DMS53 treated with DMSO at 0.1 percent for 48 hours (cell line): ENCODE results near the gene CC2D1A.

Experiments
- DNase-seq: peaks from one replicate; lab custom pipeline; 2025; ENCODE audit not compliant: unreplicated experiment; lab: John Stamatoyannopoulos, UW

CC2D1A gene

DNA sequence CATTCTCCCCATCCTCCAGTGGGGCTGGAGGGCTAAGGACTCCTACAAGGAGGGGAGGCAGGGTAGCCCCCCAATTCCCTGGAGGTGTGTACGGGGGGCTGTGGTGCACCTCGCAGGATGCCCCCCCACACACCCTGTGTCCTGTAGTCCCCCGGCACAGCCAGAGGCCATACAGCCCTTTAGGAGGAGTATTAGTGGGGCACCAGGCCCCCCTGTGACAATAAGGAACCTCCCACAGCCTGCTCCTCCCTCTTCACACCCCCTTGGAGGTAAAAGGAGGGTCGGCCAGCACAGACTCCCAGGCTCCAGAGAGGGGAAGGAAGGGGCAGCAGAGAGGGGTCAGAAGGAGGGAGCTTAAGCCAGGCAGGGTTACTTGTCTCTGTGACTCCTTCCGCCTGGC, 29.2 kb upstream of the CC2D1A start, which contains the start of gene NANOS3:
TSS of gene NANOS3 (plus strand) at position 301 of the 400 bp plus-strand sequence. CDS start 115 bp downstream, outside the sequence.
- no peak for DNase-seq

DNA sequence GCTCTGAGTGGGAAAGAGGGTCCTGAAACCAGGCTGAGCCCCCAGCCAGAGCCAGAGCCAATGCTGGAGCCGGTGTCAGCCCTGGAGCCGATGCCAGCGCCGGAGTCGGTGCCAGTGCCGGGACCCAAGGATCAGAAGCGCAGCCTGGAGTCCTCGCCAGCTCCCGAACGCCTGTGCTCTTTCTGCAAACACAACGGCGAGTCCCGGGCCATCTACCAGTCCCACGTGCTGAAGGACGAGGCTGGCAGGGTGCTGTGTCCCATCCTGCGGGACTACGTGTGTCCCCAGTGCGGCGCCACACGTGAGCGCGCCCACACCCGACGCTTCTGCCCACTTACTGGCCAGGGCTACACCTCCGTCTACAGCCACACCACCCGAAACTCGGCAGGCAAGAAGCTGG, 28.7 kb upstream of the CC2D1A start:
- no peak for DNase-seq

DNA sequence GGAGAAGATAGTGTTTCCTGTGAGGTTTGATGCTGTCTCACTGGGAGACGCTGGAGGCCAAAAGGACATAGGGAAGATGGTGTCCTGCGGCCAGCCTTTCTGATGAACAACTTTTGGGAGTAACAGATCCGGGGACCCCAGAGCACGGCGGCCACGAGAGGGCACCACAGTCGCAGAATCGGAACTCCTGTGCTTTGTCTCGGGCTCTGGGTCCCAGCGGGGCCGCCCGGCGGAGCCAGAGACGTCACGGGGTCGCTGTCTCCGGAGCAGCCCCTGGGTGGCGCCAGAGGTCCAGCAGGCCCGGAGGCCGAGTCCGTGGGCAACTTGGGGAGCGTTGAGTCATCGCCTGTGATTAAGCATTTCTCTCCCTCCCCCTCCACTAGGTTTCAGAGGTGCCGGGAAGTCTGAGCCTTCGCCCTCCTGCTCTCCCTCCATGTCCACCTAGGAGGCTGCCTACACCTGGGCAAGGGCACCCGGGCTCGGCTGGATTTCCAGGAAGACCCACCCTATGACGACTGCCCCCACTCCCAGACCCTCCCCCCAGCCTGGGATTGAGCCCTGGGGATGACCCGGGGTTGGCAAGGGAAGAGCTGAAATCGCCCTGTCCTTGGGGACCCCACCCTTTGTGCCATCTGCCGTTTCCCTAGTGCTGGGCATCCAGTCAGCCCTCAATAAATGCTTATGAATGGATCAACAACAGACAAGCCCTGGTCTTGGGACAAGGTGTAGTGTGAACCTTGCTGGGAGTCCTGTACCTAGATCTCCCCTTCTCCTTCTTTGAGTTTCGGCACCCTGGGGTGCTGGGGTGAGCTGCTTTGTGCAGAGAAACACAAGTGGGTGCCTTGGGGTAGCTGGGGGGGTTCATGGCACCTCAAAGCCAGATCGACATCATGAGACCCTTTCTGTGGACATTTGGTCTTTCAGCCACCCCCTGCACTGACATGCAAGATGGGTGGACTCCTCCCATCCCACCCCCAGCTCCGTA, 25.6 kb upstream of the CC2D1A start:
- DNase-seq, result peak; percentile 90

DNA sequence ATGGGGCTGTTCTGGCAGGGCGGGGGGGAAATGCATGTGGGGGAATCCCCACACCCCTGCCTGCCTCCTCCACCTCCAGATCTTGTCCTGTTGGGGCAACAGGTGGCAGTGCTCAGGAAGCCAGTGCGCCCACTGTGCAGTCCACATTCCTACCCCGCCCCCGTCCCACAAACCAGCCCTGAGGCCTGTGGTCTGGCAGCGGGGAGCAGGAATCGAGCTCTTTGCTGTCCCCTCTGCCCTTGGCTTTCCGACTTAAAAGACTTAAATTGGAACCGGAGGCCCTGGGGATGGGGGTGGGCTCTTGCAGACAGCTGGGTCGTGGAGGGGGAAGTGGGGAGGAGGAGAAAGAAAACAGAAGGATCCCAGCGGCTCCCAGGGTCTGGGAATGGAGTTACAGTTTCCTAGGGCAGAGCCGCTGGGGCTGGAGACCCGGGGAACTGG, 24.7 kb upstream of the CC2D1A start:
- no peak for DNase-seq

DNA sequence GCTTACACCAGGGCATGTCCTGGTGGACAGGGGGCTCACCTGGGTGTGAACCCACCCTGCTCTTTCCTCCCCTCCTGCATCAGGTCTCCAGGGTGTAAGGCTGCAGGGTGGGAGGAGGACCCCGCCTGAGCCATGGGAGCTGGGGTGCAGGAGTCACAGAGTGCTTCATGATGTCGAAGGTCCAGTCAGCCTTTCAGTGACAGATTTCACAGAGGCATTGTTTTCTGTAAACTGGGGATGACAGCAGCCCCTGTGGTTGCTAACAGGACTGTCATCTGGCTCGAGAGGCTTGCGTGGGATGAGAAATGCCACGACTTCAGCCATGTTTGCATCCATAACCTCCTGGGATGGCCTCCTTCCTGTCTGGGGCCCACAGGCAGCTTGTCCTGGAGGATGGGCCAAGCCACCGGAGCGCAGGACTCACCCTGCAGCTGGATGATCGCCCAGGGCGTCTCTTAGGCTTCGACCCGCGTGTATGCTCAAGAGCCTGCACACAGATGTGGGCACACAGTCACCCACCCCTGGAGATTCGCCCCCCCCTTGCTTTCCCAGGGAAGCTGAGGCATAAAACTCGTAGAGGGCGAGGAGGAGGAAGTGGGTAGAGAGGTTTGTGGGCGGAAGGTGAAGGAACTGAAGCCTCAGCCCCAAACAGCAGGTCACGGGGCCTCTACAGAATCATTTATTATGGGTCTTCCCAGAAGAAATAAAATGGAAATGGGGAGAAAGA, 24.1 kb upstream of the CC2D1A start:
- DNase-seq, result no peak

DNA sequence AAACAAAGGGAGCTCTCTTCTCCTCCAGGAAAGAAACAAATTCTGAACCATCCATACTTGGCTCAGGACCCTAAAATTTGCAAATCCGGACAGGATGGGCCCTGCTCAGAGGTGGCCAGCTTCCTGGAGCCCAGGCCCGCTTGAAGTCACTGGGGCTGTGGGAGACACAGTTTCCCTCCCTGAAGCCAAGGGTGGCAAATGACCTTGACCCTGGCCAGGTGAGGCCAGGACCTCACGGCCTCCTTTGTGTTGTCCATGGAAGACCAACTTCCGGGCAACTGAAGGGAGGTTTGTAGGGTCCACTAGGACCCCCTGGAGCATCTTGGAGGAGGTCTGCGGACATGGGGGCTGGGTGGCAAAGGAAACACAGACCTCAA, 23.6 kb upstream of the CC2D1A start:
- DNase-seq, result no peak

DNA sequence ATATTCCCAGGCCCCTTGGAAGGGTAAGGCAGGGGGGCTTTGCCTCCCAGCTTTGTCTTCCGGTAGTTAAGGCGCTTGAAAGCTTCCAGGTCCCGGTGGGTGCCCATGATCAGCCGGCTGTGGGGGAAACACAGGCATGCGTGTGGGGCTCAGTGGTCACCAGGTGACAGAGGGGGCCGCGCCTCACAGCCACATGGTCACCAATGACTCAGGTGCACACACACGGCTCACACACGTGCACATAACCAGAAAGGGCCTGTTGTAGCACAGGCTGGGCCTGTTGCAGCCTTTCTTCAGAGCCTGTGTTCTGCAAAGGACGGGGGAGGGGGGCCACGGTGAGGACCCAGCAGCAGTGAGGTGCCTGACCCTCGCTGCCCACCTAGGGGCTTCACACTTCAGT, 23.2 kb upstream of the CC2D1A start:
- DNase-seq, result no peak

DNA sequence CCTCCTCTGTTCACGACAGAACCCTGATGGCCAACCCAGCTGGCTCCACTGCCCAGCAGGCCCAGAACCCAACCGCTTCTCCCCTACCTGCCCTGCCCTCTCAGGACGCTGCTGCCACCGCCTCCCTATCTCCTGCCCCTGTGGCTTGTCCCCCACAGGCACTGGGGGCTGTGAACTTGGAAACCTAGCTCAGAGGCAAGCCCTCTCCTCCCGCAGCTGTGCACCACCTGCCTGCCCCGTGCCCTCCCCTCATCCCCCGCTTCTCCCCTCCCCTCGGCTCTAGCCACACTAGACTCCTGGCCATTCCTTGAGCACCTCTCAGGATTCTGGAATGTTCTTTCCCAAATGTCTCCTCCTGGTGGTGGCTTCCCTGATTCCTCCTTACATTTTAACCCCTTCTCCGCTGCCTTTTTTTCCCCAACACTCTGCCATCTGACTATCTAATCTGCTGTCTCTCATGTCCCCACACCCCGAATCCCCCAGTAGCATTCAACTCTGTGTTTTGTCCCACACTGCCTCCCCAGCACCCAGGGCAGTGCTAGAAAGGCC, 22.4 kb upstream of the CC2D1A start:
- no peak for DNase-seq

DNA sequence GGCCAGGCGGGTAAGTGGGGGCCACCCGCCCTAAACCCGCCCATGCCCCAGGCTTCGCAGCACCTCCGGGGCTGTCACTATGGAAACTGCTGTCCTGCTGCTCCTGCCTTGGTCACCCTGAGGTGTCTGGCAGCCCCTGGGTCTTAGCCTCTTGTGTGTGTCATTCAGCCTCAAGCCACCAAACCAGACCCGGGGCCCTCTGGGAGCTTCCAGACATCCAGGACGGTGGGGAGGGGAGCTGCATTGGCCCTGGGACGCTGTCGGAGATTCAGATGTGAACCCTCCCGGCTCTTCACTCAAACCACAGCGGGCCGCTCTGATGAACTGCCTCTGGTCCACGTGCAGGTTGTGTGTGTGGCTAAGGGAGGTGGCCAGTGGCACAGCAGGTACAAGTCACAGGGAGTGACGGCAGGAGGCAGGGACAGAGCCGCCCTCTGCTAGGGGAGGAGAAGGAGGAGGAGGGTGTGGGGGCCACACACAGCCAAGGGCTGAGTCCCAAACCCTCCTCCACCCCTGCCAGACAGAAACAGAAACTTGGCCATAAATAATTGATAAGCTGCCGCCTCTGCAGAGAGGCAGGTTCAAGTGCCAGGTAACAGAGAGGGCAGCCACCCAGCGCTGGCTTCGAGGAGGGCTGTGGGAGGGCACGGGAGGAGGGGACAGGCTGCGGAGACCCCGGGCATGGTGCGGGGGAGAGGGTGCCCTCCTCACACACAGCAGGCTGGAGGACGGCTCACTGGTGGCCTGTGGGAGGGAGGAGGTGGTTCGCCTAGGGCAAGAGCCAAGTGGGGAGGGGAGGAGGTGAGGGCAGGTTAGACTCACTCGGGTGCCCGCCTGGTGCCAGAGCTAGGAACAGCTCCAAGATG, 21.0 kb upstream of the CC2D1A start:
- DNase-seq, result no peak

DNA sequence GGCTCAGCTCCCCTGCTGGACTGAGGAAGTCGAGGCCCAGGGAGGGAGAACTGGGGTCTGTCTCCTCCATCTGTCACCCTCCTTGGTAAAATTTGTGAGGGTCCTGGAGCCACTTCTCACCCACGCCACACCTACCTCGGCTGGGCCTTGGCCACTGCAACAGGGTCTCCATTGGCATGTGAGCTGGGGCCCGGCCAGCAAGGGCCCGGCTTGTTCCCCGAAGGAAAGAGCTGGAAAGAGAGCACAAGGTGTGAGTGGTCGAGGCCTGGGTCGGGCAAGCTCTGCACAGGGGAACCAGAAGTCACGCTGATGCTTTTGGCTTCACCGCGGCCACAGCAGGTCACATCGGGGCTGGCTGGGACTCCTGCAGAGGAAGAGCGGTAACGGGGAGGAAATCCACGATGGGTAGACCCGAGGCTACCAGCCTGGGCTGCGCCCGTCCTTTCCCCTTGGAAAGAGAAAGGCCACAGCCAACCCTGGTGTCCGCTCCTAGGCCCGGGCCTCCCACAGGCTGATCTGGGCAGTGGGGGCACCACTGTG, 20.1 kb upstream of the CC2D1A start:
- no peak for DNase-seq

DNA sequence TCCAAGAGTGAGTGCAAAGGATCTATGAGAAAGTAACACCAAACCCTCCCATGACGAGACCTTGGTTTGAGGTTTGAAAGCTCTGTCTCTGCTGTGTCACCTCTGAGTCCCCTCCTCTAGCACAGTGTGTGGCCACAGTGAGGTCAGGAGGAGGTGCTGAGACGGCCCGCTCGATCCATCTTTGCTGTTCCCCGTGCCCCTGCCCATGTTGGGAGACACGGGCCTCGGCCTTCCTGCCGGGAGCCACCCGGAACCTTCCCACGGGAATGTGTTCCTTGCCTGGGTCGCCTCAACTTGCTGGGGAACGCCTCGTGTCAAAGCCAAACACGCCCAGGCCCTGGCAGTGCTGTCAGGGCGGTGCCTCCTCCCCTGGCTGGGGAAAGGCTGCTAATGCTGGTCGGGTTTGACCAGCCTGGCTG, 19.0 kb upstream of the CC2D1A start:
- DNase-seq, result no peak

DNA sequence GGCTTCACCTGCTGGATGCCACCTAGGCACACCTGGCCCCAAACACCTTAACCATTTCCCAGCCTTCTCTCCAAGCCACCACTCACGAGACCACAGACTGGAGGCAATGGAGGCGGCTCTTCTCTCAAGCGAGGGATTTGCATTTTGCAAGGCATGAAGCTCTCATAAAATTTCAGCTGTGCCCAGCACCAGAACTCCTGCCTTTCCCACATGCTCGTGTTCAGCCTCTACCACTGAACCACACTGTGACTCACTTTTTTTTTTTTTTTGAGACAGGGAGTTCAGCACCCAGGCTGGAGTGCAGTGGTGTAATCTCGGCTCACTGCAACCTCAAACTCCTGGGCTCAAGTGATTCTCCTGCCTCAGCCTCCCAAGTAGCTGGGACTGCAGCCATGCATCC, 18.5 kb upstream of the CC2D1A start:
- no peak for DNase-seq

DNA sequence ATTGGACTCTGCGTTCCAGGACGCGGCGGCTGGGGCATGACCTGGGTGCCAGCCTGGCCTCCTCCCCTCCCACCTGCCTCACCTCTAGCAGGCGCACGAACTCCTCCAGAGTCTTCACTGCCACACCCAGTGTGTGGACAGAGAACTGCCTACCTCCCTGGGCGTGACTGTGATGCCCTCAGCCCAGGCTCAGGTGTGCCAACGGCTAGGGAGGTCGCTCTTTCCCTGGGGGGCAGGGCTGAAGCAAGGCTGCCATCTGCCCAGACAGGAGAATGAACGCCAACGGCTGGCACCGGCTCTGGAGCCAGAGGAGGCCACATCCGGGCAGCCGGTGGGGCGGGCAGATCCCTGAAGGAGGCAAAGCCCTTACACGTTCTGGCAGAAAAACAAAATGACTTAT, 17.7 kb upstream of the CC2D1A start:
- no peak for DNase-seq

DNA sequence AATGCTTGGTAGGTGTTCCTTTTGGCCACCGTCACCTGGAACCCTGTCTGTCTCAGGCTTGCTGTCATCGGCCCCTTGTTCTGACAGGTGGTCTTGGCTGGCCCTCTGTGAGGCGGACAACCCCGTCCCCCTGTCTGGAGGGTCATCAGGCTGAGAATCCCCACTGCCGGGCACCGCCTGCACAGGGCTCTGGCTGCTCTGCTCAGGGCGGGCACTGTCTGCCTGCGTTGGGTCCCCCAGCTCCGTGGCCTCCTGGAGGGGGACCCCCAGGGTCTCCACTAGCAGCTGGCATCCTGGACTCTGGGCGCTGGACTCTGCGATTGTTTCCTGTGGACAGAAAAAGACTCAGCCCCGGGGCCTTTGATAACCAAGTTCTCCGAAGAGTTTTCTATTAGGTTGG, 15.9 kb upstream of the CC2D1A start:
- no peak for DNase-seq

DNA sequence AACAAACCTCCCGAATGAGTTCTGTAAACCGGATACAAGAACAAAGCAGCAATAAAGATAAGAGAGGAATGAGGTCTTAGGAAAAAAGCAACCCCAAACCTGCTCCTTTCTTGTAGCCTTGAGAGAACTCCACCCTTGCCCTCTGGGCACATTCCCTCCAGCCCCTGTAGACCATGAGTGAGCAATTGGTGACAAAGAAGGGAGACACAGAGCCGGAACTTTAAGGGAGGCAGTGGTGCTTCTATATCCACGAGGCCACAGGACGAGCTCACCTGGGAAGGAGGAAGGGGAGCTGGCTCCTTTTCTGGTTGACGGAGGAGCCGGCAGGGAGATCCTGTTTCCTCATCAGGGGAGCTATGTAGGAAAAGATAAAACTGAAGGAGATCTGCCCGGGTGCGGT, 13.1 kb upstream of the CC2D1A start:
- no peak for DNase-seq

DNA sequence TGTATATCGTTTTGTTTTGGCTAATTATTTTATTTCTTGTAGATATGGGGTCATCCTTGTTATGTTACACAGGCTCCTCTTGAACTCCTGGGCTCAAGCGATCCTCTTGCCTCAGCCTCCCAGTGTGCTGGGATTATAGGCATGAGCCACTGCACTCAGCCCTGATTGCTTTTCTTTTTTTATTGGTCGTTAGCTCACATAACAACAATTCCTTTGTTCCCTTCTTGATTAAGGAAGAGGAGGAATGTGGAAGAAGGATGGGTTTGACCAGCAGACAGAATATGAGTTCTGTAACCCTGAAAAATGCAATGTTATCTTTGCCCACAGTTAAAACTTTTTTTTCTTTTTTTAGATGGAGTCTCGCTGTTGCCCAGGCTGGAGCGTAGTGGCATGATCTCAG, 11.4 kb upstream of the CC2D1A start:
- DNase-seq, result no peak

DNA sequence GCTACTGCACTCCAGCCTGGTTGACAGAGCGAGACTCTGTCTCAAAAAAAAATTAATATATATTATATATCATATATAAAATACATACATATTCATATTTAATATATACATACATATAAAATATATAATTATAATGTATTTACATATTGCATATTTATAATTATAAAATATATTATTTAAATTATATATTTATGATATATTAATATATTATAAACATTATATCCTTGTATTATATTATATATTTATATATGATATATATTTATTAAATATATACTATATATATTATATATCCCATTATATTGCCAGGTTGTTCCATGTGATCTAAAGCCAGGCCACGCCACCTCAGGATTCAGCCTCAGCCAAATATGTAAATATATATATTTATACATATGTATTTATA, 9.8 kb upstream of the CC2D1A start:
- no peak for DNase-seq

DNA sequence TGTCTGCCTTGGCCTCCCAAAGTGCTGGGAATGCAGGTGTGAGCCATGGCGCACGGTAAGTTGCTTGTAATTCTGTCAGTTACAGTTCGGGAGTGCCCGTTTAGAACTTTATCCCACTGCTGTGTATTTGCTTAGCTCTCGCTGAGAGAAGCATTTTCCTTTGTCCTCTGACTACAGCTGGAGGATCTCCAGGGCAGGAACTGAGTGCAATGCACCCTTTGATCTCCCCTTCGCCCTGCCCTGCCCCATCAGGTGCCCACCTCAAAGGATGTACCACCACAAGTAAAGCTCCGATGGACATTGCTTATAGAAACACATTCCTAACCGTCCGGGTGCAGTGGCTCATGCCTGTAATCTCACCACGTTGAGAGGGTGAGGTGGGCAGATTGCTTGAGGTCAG, 6.6 kb upstream of the CC2D1A start:
- no peak for DNase-seq

DNA sequence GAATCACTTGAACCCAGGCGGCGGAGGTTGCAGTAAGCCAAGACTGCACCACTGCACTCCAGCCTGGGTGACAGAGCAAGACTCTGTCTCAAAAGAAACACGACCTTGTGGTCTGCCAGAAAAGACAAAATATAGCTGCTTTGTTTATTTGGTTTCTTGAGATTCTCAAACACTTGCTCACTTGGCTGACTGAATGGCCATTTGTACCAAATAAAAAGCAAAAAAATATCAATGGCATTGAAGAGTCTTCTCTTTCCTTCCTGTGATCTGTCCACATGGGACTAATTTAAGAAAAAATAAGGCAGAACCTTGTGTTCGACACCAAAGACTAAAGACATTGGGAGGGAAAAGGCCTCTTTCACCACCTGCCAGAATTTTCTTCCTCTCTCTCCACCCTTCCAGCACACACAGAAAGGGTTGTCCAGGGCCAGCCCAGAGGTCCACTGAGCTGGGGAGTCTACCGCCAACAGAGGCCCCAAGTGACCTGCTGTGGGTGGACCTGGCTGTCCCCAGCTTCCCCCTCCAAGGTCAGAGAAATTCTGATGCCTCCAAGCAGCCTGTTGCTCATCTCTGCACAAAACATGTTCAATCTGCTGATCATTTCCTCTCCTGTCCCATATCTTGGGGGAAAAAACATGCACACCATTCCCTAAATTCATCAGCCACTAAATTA, 6.0 kb upstream of the CC2D1A start:
- DNase-seq, result no peak

DNA sequence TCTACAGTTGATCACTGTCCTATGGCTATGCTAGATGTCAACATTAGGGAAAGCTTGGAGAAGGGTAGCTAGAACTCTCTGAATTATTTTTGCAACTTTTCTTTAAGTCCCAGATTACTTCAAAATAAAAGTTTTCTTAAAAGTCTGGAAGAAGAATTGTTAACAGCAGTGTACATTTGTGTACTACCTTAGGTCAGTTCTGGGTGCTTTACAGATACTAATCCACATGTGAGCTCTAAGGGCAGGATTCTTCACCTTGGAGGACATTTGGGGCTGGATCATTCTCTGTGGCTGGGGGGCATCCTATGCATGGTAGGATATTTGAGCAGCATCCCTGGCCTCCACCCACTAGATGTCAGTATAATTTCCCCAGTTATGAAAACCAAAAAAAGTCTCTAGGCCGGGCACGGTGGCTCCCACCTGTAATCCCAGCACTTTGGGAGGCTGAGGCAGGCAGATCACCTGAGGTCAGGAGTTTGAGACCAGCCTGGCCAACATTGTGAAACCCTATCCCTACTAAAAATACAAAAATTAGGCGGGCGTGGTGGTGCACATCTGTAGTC, 2.9 kb upstream of the CC2D1A start:
- no peak for DNase-seq
